Left lung (tissue), 10 donors: ENCODE results near the gene CMSS1. TPM values are rescaled to one million over a fixed set of nuclear protein-coding genes. Genes with fewer than 3 reads are reported as not detected.

Experiments
- ATAC-seq: fragments of 200-7000 bp; cut with Tn5 transposase; one replicate; pipeline ENCODE4 v1.9.1; 2020; ENCODE audit warnings: moderate library complexity
- DNase-seq, 4 donors: peaks; one replicate each; pipeline ENCODE4 v3.0.0-alpha.2; 2013 to 2020
- H3K27ac ChIP-seq, 2 donors: fragments of 200-600 bp; sonication (generic) in 1 of 2; one replicate each; pipeline versions ENCODE4 v1.5.0 to v1.8.0; 2020 to 2021
- H3K27me3 ChIP-seq, 2 donors: fragments of 200-600 bp; sonication (generic) in 1 of 2; one replicate each; pipeline versions ENCODE4 v1.5.0 to v1.8.0; 2020 to 2021
- H3K36me3 ChIP-seq, 2 donors: fragments of 200-600 bp; sonication (generic) in 1 of 2; one replicate each; pipeline versions ENCODE4 v1.5.0 to v1.8.0; 2020 to 2021
- H3K4me1 ChIP-seq, 2 donors: fragments of 200-600 bp; one replicate each; pipeline ENCODE4 v1.8.0; 2021
- H3K4me3 ChIP-seq, 2 donors: fragments of 200-600 bp; sonication (generic) in 1 of 2; one replicate each; pipeline versions ENCODE4 v1.5.0 to v1.8.0; 2020 to 2021; ENCODE audit warnings: mild to moderate bottlenecking in 1 of 2
- H3K9me3 ChIP-seq, 2 donors: fragments of 200-600 bp; sonication (generic) in 1 of 2; one replicate each; pipeline versions ENCODE4 v1.5.0 to v1.8.0; 2020 to 2021
- intact Hi-C, 2 donors: fragments of 100-400 bp; cut with DNase I; formaldehyde crosslinking; loops; one replicate each; pipeline versions ENCODE4 v1.11.2 to v1.14.2; 2022
- polyA plus RNA-seq, 6 donors: library from polyadenylated mRNA; unstranded; fragments of 120-200 nt; gene quantifications; one replicate each; pipeline ENCODE4 v1.2.1, GENCODE V29; 2013; ENCODE audit not compliant: insufficient read length in 6 of 6
- total RNA-seq, 2 donors: library from RNA; stranded (reverse); fragmentation: NEBNext Ultra II Directional; extraction: Animal tissue kit (Norgen Biotek cat#: 25700); gene quantifications; one replicate each; pipeline ENCODE4 v1.2.1, GENCODE V29; 2021
- TF ChIP-seq, protein P1 (sequence below), 2 donors: fragments of 200-600 bp; sonication (generic) in 1 of 2; IDR thresholded peaks; one replicate each; pipeline versions ENCODE4 v1.5.0 to v1.8.0; 2021; ENCODE audit warnings: antibody characterized with exemption in 2 of 2
- donor health status: DM: no; HTN: yes; CAD: no.
- donor health status: DM: no; HTN: no; CAD: no.

The CMSS1 gene
- total and polyA plus RNA-seq, 8 donors = 13.4 to 51.0 (median 41.8) TPM

DNA sequence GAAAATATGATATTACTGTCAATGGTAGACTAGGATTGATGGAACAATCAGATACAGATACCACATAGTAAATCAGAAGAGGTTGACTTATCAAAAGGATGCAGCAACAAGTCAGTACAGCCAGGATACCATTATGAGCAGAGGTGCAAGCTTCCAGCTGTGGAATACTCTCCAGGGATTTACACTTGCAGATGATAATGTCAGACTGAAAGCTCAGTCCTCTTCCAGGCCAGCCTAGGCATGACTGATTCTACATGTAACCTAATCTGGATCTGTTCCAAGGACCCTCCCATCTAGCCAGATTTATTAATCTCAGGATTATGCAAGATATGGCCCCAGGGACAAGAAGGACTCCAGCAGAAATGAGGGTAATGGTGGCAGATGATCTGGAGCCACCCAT, 288.4 kb downstream of the CMSS1 start:
- DNase-seq = no peak
- intact Hi-C loops = no loop called here
- no peaks in the 10 kb centered on the region for H3K36me3 ChIP-seq
- H3K9me3 ChIP-seq = no peaks in the 10 kb centered on the region
- TF ChIP-seq, protein P1, sequence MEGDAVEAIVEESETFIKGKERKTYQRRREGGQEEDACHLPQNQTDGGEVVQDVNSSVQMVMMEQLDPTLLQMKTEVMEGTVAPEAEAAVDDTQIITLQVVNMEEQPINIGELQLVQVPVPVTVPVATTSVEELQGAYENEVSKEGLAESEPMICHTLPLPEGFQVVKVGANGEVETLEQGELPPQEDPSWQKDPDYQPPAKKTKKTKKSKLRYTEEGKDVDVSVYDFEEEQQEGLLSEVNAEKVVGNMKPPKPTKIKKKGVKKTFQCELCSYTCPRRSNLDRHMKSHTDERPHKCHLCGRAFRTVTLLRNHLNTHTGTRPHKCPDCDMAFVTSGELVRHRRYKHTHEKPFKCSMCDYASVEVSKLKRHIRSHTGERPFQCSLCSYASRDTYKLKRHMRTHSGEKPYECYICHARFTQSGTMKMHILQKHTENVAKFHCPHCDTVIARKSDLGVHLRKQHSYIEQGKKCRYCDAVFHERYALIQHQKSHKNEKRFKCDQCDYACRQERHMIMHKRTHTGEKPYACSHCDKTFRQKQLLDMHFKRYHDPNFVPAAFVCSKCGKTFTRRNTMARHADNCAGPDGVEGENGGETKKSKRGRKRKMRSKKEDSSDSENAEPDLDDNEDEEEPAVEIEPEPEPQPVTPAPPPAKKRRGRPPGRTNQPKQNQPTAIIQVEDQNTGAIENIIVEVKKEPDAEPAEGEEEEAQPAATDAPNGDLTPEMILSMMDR (IDR thresholded peaks at IDR 0.05) = no peak
- H3K27me3 ChIP-seq = no peaks in the 10 kb centered on the region
- ATAC-seq = no peak
- no peak overlapping the region for H3K4me3 ChIP-seq
- peaks cover 27 to 31% of the 10 kb centered on the region in 2 donors for H3K4me1 ChIP-seq
- peak overlapping the region in 1 of 2 donors; percentile 58 for H3K27ac ChIP-seq

DNA sequence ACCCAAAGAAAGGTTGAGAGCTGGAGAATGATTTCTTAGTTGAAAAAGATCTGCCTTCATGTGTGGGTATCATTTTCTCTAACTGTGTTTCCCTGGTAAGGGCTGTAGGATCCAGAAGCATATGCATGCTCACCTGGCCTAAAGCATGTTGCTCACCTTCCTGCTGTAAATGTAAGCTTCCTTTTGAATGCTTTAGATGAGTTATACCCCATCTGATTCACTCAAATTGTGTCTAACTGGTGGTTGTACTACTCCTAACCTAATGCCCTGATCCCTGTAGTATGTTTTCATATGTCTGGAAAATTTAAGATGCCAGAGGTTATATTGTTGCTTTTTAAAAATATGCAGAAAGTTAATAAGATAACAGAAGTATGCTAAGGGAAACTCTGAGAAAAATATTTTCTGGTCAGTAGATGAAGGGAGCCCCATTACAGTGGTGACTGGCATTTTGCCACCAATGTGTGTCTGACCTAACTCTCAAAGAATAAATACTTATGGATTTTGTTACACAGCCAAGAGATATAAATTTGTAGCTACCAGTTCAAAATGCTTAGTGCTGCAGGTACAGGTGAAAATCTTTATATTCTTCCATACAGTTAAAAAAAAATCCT, 289.0 kb downstream of the CMSS1 start:
- TF ChIP-seq, protein P1 (IDR thresholded peaks at IDR 0.05) = no peak
- H3K27ac ChIP-seq = peak overlapping the region in 1 of 2 donors; percentile 58
- no peak for ATAC-seq

DNA sequence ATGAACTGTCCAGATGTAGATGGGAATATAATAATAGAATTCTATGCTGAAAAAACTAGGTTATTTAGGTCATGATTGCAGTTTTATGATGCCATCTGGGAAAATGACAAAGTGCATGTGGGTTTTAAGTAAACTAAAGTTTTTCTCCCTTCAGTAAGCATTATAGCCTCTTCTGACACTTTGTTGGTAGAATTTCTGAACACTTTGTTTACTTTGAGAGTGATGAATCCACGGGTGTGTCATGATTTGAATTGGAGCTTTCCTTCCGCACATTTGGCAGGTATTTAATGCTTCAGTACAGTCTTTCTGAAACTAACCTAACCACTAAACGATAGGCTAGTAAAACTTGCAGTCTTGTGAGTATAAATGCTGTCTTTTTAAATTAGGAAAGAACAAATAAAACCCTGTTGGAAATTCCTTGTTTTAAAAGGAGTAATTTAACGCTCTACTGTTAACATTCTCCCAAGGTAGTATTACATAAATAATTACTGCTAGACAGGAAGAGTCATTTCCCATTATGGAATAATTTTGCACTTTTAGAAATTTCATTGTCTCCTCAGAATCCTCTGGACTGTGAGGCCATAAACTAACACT, 289.7 kb downstream of the CMSS1 start:
- intact Hi-C loops = no loop called here
- ATAC-seq = no peak
- H3K4me1 ChIP-seq = peaks cover 27 to 31% of the 10 kb centered on the region in 2 donors

More for the DNA sequence above, 289.0 kb downstream of the CMSS1 start:
- Histone ChIP-seq H3K36me3 (no peaks in the 10 kb centered on the region), H3K4me1 (peaks cover 27 to 31% of the 10 kb centered on the region in 2 donors), H3K9me3 (no peaks in the 10 kb centered on the region), H3K4me3 (no peak overlapping the region), H3K27me3 (no peaks in the 10 kb centered on the region)
- intact Hi-C loops = no loop called here
- DNase-seq = no peak

DNA sequence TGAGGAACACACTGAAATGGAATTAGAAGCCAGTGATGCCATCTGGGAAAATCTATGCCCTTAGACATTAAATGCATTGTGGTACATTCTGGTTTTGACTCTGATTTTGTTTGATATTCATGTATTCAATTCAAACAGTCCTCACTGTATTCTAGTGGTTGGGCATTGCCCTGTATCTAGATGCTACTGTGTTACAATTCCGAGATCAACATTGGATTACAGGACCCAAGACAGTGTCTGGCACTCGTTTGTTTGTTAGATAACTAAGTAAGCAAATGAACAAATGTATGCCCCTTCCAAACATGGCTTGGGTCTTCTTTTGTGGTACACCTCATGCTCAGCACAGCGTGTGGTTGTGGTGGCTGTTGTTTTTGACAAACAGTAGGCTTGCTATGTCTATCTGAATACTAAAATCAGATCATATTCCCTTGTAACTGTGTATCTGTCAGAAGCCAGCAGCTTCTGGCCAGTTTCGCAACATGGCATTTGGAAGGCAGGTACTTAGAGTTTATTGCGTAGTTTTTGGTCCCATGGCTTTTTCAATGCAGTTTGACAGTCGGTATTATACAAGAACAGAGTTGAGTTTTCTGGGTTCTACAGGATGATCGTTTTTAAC, 290.9 kb downstream of the CMSS1 start:
- H3K4me1 ChIP-seq = peaks cover 27 to 31% of the 10 kb centered on the region in 2 donors
- intact Hi-C loops = no loop called here
- H3K36me3 ChIP-seq = no peaks in the 10 kb centered on the region
- no peak overlapping the region for H3K27ac ChIP-seq
- no peaks in the 10 kb centered on the region for H3K27me3 ChIP-seq
- TF ChIP-seq, protein P1 (IDR thresholded peaks at IDR 0.05) = no peak
- ATAC-seq = no peak
- no peak for DNase-seq
- H3K9me3 ChIP-seq = no peaks in the 10 kb centered on the region
- H3K4me3 ChIP-seq = no peak overlapping the region

More for the DNA sequence above, 289.7 kb downstream of the CMSS1 start:
- no peak for DNase-seq
- Histone ChIP-seq H3K9me3 (no peaks in the 10 kb centered on the region), H3K27ac (no peak overlapping the region), H3K27me3 (no peaks in the 10 kb centered on the region), H3K36me3 (no peaks in the 10 kb centered on the region), H3K4me3 (no peak overlapping the region)
- TF ChIP-seq, protein P1 (IDR thresholded peaks at IDR 0.05) = no peak

DNA sequence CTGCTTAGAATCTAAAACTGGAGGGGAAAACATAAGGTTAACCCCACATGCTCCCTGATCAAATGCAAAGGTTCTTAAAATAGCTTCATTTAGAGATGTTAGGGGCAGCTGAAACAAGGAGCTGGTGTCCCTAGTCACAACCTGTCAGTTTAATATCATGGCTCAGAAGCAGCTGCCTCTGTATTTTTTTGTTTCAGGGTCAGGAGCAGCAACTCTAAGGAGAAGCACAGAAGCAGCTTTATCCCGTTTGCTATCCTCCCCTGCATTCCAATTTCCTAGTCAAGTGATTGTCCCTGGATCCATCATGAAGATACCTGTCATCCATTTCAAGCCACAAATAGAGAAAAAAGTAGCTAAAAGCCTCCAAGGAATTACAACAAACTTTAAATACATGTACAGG, 292.5 kb downstream of the CMSS1 start:
- intact Hi-C loops = no loop called here

More for the DNA sequence above, 292.5 kb downstream of the CMSS1 start:
- Histone ChIP-seq H3K9me3 (no peaks in the 10 kb centered on the region), H3K27ac (no peak overlapping the region), H3K4me1 (peaks cover 16 to 27% of the 10 kb centered on the region in 2 donors), H3K36me3 (no peaks in the 10 kb centered on the region), H3K4me3 (no peak overlapping the region), H3K27me3 (no peaks in the 10 kb centered on the region)
- no peak for ATAC-seq
- TF ChIP-seq, protein P1 (IDR thresholded peaks at IDR 0.05) = no peak
- no peak for DNase-seq
